Hematopoietic multipotent progenitor cell treated with erythropoietin and hydrocortisone succinate and interleukin-3 and kit ligand, for 17 days (in vitro differentiated cells): ENCODE measurements around the gene F8.
A peak's percentile ranks its signal among the peaks of the same experiment; 100 is the strongest.
"Not testable (repeated sequence)": the region's sequence is repeated elsewhere in the genome, so short reads cannot be mapped to it uniquely, and the experiment has no call there.

Source experiments
- DNase-seq: peaks from one replicate; pipeline ENCODE4 v3.0.0-alpha.2; 2015; ENCODE audit warnings: low spot score

F8 gene

DNA sequence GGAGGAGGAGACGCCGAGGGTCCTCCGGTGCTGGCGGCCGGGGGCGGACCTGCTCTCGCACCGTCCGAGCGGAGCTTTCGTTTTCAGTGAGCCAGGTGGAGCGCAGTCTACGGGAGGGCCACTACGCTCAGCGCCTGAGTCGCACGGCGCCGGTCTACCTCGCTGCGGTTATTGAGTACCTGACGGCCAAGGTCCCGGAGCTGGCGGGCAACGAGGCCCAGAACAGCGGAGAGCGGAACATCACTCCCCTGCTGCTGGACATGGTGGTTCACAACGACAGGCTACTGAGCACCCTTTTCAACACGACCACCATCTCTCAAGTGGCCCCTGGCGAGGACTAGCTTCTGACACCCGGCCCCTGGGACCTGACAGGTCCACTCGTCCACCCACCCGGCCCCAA, 137.5 kb downstream of the F8 start:
- not testable (repeated sequence) for DNase-seq

- DNase-seq: not testable (repeated sequence)
Measured at GRCh38 chrX:154884069-154884468, 138.5 kb downstream of the F8 start.

- no peak for DNase-seq
Measured at GRCh38 chrX:154873329-154873728, 149.2 kb downstream of the F8 start.

- not testable (repeated sequence) for DNase-seq
Measured at GRCh38 chrX:154868522-154868921, 154.0 kb downstream of the F8 start.

- no peak for DNase-seq
Measured at GRCh38 chrX:154855256-154855655, 167.3 kb downstream of the F8 start.

GRCh38 chrX:154850957-154851611, 171.4 kb downstream of the F8 start:
- DNase-seq: no peak

GRCh38 chrX:154840856-154841255, 181.7 kb downstream of the F8 start:
- peak; percentile 78 for DNase-seq

DNA sequence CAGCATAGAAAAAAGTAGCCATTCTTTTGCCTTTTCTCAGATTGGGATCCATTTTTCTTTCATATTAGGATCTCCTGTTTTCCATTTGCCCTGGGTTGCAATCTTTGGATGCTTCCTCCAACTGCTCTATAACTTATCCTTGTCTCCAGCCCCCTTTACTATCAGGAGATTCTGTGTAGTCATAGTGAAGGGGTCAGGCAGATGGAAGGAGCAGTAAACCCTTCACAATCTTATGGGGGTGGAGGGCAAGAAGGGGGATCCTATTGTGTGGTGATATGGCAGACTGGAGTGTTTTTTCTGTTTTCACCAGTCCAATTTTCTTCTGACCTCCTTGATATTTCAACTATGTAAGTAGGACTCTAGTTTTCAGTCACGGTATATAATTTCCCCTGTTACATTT, 186.4 kb downstream of the F8 start:
- no peak for DNase-seq

DNA sequence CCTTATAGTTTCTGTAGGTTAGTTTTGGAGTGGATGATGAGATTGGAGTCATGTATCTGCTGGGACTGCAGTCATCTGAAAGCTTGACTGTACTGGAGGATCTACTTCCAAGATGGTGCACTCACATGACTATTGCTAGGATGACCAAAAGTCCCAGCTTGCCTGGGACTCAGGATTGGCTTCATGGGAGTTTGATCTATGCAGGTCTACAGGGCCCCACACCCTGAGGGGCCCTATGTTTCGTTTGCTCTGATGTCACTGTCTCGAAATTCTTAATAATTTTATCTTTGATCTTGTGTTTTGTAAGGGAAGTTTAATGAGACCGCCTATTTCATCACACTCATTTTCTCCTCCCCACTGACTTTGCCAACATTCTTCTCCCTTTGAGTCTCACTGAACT, 188.0 kb downstream of the F8 start, which contains the start of gene SMIM9:
TSS of gene SMIM9 (minus strand) at position 101 of the 400 bp plus-strand sequence. CDS start 3,806 bp downstream, outside the sequence.
- DNase-seq: no peak

- no peak for DNase-seq
Measured at GRCh38 chrX:154833746-154834274, 188.7 kb downstream of the F8 start.

GRCh38 chrX:154829926-154830442, 192.5 kb downstream of the F8 start:
- DNase-seq: no peak

DNA sequence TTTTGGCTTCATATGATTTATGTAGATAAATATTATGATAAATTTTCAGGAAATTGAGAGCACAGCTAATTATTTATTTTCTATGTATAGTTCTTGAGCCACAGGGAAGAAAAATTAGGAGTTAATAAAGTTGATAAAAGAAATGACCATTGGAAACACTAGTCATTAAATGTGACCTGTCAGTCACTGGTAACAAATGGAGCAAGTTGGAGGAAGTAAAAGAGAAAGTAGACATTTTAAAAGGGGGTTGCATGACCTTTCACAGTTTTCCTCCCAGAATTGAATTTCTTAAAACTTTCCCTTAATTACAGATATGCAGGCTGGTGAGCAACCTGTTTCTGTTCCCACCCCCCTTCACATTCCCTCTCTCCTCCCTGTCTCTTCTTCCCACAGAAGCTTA, 193.4 kb downstream of the F8 start:
- no peak for DNase-seq

DNA sequence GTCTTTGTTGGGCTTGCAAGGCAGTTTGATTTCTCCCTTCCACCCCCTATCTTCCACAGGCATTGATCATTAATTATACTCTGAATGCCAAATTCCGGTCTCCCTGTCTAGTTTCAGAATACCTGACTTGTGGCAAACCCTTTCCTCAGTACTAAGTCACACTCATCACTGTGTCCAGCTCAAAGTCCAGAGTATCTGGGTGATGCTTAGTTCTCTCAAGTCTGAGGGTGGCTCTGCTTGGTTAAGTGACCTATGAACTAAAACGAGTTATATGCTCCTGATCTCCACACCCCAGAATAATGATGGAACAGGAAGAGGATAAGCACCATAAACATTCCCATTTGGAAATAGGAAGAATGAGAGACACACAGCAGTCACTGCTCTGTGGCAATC, 194.5 kb downstream of the F8 start:
- DNase-seq: no peak

GRCh38 chrX:154827194-154828015, 195.1 kb downstream of the F8 start:
- no peak for DNase-seq

DNA sequence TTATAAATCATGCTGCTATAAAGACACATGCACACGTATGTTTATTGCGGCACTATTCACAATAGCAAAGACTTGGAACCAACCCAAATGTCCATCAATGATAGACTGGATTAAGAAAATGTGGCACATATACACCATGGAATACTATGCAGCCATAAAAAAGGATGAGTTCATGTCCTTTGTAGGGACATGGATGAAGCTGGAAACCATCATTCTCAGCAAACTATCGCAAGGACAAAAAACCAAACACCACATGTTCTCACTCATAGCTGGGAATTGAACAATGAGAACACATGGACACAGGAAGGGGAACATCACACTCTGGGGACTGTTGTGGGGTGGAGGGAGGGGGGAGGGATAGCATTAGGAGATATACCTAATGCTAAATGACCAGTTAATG, 196.9 kb downstream of the F8 start:
- DNase-seq: not testable (repeated sequence)

DNA sequence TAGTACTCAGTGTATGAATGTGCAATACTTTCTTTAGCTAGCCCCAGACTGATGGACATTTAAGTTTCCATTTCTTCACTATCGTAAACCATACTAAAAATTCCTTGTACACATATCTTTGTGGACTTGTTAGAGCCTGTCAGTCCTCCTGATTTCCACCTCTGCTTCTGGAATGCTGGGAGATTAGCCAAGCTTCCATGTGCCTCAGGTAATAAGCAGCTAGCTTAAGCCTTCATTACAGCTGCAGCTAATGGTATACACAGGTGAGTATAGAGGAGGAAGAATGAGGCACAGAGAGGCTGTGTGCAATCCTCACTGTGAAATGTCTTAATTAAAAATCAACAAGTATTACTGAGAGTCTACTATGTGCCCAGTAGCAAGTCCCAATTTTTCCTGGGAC, 197.9 kb downstream of the F8 start:
- no peak for DNase-seq

GRCh38 chrX:154822029-154822428, 200.5 kb downstream of the F8 start:
- no peak for DNase-seq

DNA sequence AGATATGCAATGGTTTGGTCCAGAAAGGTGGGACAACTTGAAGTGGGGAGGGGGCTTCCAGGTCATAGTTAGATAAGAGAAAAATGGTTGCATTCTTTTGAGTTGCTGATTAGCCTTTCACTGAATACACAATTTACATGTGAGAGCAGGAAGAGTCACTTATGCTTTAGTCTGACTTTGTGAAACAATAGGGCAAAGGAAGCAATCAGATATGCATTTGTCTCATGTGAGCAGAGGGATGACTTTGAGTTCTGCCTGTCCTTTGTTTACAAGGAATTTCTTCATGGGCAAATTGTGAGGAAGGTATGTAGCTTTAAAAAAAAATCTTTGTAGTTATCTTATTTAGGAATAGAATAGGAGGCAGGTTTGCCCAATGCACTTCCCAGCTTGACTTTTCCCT, 201.0 kb downstream of the F8 start:
- no peak for DNase-seq

DNA sequence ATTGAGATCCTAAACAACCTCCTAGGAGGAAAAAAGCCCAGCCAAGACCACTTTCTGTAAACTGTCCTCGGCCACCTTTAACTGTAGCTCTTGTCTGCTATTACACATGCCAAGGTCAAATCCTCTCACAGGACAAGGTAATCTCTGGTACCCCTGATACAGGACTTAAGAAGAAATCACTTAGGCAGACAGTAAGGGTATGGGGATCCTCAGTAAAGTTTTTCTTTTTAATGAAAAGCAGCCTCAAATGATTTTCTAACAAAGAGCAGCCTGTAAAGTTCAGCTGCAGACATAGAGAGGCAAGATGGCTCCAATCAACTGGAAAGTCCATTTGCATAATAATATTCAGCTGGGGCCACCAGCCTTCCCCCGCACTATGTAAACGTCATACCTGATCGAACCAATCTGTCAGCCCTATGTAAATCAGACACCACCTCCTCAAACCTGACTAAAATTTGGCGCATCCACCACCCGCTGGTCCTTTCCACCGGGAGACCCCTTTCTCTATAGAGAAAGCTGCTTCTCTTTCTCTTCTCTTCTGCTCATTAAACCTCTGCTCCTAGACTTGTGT, 202.7 kb downstream of the F8 start:
- no peak for DNase-seq

DNA sequence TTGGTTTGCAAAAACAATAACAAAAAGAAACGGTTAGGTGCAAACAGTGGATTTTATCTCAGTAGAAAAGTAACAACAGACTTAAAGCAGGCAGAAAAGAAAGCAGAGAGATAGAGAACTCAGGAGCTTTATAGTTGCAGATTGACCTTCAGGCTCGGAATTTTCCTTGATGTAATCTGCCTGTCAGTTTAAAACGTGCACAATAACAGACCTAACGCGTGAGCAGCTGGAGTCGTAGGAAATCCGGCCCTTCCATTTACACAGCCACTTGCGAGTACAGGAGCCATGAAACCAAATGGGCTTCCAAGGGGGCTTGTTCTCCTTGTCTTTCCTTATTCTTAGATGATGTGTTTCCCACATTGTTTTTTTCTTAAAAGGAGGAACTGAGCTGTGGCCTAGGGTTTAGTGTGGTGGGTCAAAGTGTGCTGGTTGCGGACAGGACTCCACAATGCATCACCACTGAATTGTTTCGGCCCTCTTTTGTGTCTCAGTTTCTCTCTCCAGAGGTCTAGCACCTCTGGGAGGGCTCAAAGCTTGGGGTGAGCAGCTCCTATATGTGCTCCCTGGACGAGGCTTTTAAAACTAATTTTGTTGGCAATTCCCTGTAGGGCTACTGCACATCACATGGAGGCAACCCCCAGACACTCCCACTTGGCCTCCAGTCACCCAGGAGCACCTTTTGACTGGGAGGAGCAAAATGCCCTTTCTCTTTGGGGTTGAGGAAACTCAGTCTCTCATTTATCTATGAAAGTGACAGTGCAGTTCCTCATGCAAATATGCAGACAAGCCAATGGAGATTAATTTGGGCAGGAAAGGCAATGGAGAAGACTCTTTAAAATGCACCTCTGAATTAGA, 203.4 kb downstream of the F8 start:
- DNase-seq: peak; percentile 26

DNA sequence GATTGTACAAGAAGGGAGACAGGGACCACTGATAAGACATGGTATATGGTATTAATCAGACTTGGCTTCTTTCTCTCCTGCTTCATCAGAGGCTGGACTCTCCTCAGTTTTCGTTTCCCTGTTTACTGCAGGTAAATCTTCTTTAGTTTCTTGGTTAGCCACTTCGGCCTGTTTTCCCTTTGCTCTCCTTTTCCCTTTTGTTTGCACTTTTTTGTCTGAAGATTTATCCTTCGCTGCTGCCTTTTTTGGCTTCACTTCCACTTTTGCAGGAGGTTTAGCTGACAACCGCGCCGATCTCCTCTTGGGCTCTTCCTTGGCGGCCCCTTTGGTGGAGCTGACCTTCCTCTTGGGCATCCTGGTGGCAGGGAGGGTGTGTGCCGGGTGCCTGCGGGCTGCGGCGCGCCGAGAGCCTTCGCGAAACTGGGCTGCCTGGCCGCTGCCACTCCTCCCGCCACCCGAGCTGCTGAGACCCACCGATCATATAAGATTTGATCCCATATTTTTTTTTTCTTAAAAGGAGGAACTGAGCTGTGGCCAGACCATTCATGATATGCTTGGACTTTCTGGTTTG, 205.4 kb downstream of the F8 start:
- DNase-seq: not testable (repeated sequence)
